GM10248 (cell line): ENCODE results near the gene WNT2.

Source experiments
- CTCF ChIA-PET: fragments of 300-600 bp; sonication (Branson Sonifier 250); formaldehyde crosslinking; extraction: SDS; loops from one replicate; lab custom pipeline; 2021; ENCODE audit warnings: antibody characterized with exemption; lab: Yijun Ruan, JAX
- POLR2A ChIA-PET: fragments of 350-650 bp; sonication (Branson Sonifier 250); formaldehyde crosslinking; extraction: SDS; loops from one replicate; lab custom pipeline; 2020; ENCODE audit warnings: antibody characterized with exemption; lab: Yijun Ruan, JAX
- DNase-seq: peaks from one replicate; pipeline ENCODE4 v3.0.0; 2012; ENCODE audit errors: extremely low spot score
- TF ChIP-seq, protein P1 (sequence below): IDR thresholded peaks from 2 replicates; pipeline ENCODE4 v1.5.1; 2012; ENCODE audit warnings: mild to moderate bottlenecking, low read depth; ENCODE audit errors: extremely low read depth, missing control alignments, control extremely low read depth

WNT2 gene

DNA sequence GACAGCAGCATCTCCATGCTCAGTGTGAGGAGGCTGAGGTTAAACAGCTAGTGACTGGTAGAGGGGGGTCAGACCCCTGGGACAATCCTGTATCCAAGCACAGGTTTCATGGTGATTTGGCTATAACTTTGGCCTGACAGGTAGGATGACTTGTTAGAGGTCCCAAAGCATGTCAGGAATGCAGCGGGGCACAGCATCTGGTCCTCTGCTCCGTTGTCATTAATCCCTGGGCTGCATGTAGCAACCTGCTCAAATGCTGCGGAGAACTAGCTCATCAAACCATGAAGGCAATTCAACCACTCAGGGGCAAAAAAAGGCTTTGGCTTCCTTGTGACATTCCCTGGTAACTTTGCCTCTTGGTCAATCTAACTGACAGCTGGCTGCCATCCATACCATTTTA is 26.8 kb downstream of the WNT2 start:
- TF ChIP-seq, protein P1, sequence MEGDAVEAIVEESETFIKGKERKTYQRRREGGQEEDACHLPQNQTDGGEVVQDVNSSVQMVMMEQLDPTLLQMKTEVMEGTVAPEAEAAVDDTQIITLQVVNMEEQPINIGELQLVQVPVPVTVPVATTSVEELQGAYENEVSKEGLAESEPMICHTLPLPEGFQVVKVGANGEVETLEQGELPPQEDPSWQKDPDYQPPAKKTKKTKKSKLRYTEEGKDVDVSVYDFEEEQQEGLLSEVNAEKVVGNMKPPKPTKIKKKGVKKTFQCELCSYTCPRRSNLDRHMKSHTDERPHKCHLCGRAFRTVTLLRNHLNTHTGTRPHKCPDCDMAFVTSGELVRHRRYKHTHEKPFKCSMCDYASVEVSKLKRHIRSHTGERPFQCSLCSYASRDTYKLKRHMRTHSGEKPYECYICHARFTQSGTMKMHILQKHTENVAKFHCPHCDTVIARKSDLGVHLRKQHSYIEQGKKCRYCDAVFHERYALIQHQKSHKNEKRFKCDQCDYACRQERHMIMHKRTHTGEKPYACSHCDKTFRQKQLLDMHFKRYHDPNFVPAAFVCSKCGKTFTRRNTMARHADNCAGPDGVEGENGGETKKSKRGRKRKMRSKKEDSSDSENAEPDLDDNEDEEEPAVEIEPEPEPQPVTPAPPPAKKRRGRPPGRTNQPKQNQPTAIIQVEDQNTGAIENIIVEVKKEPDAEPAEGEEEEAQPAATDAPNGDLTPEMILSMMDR: no peak
- ChIA-PET CTCF (no interaction called here), POLR2A (no interaction called here)
- no peak for DNase-seq

DNA sequence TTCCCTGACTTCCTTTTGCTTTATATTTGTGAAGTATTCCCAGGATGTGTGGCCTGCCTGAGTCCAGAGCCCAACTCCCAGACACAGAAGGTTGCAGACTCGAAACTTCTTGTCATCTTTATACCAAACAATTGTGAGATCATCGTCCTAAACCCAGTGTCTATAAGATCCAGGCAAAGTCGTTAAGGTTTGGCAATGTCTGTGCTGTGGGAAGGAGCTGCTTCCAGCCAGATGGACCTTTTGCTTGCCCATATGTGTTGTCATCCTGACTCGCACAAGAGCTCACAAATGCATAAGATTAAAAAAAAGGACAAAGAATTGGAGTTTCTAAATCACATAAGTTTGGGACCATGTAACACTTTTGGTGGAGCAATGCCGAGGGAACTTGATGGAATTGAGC is 37.0 kb downstream of the WNT2 start:
- DNase-seq: no peak
- ChIA-PET POLR2A (no interaction called here), CTCF (interaction anchor here (0.6 to 0.7 kb wide), 2 partner anchors 11 to 35 kb away, joined by 3 read pairs; no protein-coding TSS in a partner anchor)
- TF ChIP-seq, protein P1: no peak

DNA sequence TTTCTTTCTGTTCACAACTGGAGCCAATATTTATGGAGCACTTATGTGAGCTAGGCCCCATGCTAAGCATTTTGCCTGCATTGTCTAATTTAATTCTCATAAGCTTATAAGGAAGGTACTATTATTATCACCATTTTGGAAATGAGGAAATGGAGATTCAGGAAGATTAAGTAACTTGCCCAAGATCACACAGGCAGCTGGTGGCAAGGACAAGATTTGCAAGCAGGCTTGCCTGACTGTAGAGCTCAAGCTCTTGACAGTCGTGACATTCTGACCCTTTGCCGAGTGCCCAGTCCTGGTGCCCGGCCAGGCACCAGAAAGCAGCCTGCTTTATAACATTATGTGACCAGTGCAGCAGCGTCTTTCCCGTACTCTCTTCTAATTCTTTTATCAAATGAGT is 38.2 kb downstream of the WNT2 start:
- CTCF ChIA-PET: interaction anchor here (0.9 kb wide), 2 partner anchors 12 to 38 kb away, joined by 3 to 4 read pairs; no protein-coding TSS in a partner anchor
- no peak for DNase-seq
- TF ChIP-seq, protein P1: no peak
- POLR2A ChIA-PET: no interaction called here

GRCh38 chr7:117283779-117284178 is 39.1 kb downstream of the WNT2 start:
- ChIA-PET POLR2A (no interaction called here), CTCF (interaction anchor here (1.0 kb wide), 1 partner anchor 10 kb away, joined by 3 read pairs; no protein-coding TSS in a partner anchor)
- TF ChIP-seq, protein P1: no peak
- DNase-seq: no peak

DNA sequence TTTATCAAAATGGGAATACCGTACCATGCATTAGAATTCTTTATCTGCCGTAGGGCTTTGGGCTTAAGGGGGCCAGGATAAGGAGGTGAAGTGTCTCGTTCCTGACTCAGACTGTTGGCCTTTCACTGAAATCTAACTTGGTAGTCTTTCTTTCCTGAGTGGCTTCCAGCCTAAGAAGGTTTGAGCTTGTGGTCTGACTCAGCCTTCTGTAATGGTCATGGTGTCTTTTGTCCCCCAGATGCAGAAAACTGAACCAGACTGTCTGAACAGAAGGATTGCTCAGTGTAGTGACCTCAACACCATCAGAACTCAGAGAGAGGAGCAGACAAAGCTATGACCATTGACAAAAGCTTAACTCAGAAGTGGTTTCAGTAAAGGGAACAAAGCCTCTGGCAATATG is 39.5 kb downstream of the WNT2 start:
- TF ChIP-seq, protein P1: no peak
- POLR2A ChIA-PET: no interaction called here
- no peak for DNase-seq

GRCh38 chr7:117282239-117282812 is 40.5 kb downstream of the WNT2 start:
- CTCF ChIA-PET: no interaction called here

More for the DNA sequence above, 39.5 kb downstream of the WNT2 start:
- CTCF ChIA-PET: interaction anchor here (1.0 kb wide), 1 partner anchor 10 kb away, joined by 3 read pairs; no protein-coding TSS in a partner anchor

More at GRCh38 chr7:117282239-117282812, 40.5 kb downstream of the WNT2 start:
- no peak for DNase-seq
- POLR2A ChIA-PET: no interaction called here
- TF ChIP-seq, protein P1: no peak
